ENCODE results near the gene TMEM212.
"Not testable (repeated sequence)": the region's sequence is repeated elsewhere in the genome, so short reads cannot be mapped to it uniquely, and the experiment has no call there.

TMEM212 gene

GRCh38 chr3:171813278-171813896 is 29.8 kb upstream of the TMEM212 start:
- DNase-seq: no peak

- no peak for DNase-seq
Measured at GRCh38 chr3:171813897-171814460, 29.2 kb upstream of the TMEM212 start.

GRCh38 chr3:171814662-171815061 is 28.5 kb upstream of the TMEM212 start:
- DNase-seq: not testable (repeated sequence)

- no peak for DNase-seq
Measured at GRCh38 chr3:171815973-171816595, 27.1 kb upstream of the TMEM212 start.

- DNase-seq: no peak
Measured at GRCh38 chr3:171817074-171817800, 25.9 kb upstream of the TMEM212 start.

GRCh38 chr3:171821044-171821443 is 22.1 kb upstream of the TMEM212 start:
- DNase-seq: no peak

- DNase-seq: no peak
Measured at GRCh38 chr3:171821778-171822358, 21.3 kb upstream of the TMEM212 start.

- no peak for DNase-seq
Measured at GRCh38 chr3:171822431-171823106, 20.6 kb upstream of the TMEM212 start.

GRCh38 chr3:171824116-171824515 is 19.0 kb upstream of the TMEM212 start:
- no peak for DNase-seq

GRCh38 chr3:171824824-171825221 is 18.3 kb upstream of the TMEM212 start:
- DNase-seq: no peak

GRCh38 chr3:171825222-171825828 is 17.8 kb upstream of the TMEM212 start:
- DNase-seq: no peak

- DNase-seq: no peak
Measured at GRCh38 chr3:171827385-171827784, 15.8 kb upstream of the TMEM212 start.

GRCh38 chr3:171827836-171828458 is 15.2 kb upstream of the TMEM212 start:
- no peak for DNase-seq

- no peak for DNase-seq
Measured at GRCh38 chr3:171828902-171829770, 14.0 kb upstream of the TMEM212 start.

- DNase-seq: peak; percentile 85
Measured at GRCh38 chr3:171829841-171830517, 13.2 kb upstream of the TMEM212 start.

- DNase-seq: no peak
Measured at GRCh38 chr3:171830518-171830875, 12.7 kb upstream of the TMEM212 start.

- DNase-seq: no peak
Measured at GRCh38 chr3:171831936-171832335, 11.2 kb upstream of the TMEM212 start.

GRCh38 chr3:171832989-171833388 is 10.2 kb upstream of the TMEM212 start:
- no peak for DNase-seq

GRCh38 chr3:171833789-171834460 is 9.2 kb upstream of the TMEM212 start:
- DNase-seq: no peak

- no peak for DNase-seq
Measured at GRCh38 chr3:171834461-171834801, 8.7 kb upstream of the TMEM212 start.

Data from NCI-H524 treated with DMSO at 0.1 percent for 48 hours (cell line).